ENCODE data around the gene DNASE1L1. TPM values are rescaled to one million over a fixed set of nuclear protein-coding genes. Genes with fewer than 3 reads are reported as not detected.

The DNASE1L1 gene
- total and polyA plus RNA-seq, 2 of the 13 experiments (the other 11 are each of a cell fraction or from before 2014, with no cell fraction given): 4.7 to 12.3 TPM

- TF ChIP-seq CTCF (CRISPR knock-in tag; IDR thresholded peaks at IDR 0.05): no peak
- TF ChIP-seq ZNF770 (CRISPR knock-in tag; IDR thresholded peaks at IDR 0.05): no peak; the same call in 1 of the 2 replicates
- no peak for TF ChIP-seq GPBP1L1 (CRISPR knock-in tag; IDR thresholded peaks at IDR 0.05)
- no peak for TF ChIP-seq ZNF468 (CRISPR knock-in tag; IDR thresholded peaks at IDR 0.05)
- no peak for TF ChIP-seq BCL3 (CRISPR knock-in tag; IDR thresholded peaks at IDR 0.05)
- 0 out of 2 replicates have a peak, but pooled peaks have one; percentile 18 for TF ChIP-seq TFAP4 (IDR thresholded peaks at IDR 0.05; ENCODE audit: borderline replicate concordance, low read depth)
- TF ChIP-seq RBM39 (IDR thresholded peaks at IDR 0.05; ENCODE audit: low read depth, low read length, poor library complexity, severe bottlenecking): no peak
- TF ChIP-seq ZNF784 (CRISPR knock-in tag; IDR thresholded peaks at IDR 0.05; ENCODE audit: borderline replicate concordance): no peak
- no peak for TF ChIP-seq ATF7 (IDR thresholded peaks at IDR 0.05)
- TF ChIP-seq ATF7 (CRISPR knock-in tag; IDR thresholded peaks at IDR 0.05): no peak
- TF ChIP-seq THAP7 (CRISPR knock-in tag; IDR thresholded peaks at IDR 0.05): no peak
- TF ChIP-seq MED1 (CRISPR knock-in tag; IDR thresholded peaks at IDR 0.05): no peak
- no peak for TF ChIP-seq GMEB2 (CRISPR knock-in tag; IDR thresholded peaks at IDR 0.05; ENCODE audit: low read depth)
- no peak for TF ChIP-seq ATF5 (CRISPR knock-in tag; IDR thresholded peaks at IDR 0.05; ENCODE audit: low read depth)
- no peak for TF ChIP-seq ZNF766 (CRISPR knock-in tag; IDR thresholded peaks at IDR 0.05; ENCODE audit: borderline replicate concordance)
These were observed 30.1 kb downstream of the DNASE1L1 start, which contains the start of gene EMD (continued) for GRCh38 chrX:154378799-154379568.

Measured in HepG2 (cell line).